ENCODE measurements around the gene GLOD5. TPM values are rescaled to one million over a fixed set of nuclear protein-coding genes. Genes with fewer than 3 reads are reported as not detected.

Gene GLOD5
- total RNA-seq, 1 donor from 2014 or later = not detected

DNA sequence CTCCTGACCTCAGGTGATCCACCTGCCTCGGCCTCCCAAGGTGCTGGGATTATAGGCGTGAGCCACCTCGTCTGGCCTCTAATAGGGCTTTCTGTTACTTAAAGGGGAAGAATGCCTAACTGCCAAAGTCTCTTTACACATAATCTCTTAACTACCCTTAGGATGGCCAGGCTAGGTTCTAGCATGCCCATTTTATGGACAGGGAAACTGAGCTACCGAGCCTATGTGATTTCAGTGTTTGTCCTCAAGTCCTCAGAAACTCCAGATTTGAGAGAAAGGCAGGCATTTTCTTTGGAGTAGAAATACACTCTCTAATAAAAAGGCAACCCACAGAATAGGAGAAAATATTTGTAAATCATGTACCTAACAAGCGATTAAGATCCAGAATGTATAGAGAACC is 12.4 kb upstream of the GLOD5 start:
- no peak for TF ChIP-seq EZH2phosphoT487 (IDR thresholded peaks at IDR 0.05)
- TF ChIP-seq EZH2 (IDR thresholded peaks at IDR 0.05) = no peak
- TF ChIP-seq, protein P1, sequence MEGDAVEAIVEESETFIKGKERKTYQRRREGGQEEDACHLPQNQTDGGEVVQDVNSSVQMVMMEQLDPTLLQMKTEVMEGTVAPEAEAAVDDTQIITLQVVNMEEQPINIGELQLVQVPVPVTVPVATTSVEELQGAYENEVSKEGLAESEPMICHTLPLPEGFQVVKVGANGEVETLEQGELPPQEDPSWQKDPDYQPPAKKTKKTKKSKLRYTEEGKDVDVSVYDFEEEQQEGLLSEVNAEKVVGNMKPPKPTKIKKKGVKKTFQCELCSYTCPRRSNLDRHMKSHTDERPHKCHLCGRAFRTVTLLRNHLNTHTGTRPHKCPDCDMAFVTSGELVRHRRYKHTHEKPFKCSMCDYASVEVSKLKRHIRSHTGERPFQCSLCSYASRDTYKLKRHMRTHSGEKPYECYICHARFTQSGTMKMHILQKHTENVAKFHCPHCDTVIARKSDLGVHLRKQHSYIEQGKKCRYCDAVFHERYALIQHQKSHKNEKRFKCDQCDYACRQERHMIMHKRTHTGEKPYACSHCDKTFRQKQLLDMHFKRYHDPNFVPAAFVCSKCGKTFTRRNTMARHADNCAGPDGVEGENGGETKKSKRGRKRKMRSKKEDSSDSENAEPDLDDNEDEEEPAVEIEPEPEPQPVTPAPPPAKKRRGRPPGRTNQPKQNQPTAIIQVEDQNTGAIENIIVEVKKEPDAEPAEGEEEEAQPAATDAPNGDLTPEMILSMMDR (IDR thresholded peaks at IDR 0.05) = no peak
- Histone ChIP-seq H3K36me3 (no peaks in the 10 kb centered on the region), H3K27ac (no peak overlapping the region), H3K4me1 (no peaks in the 10 kb centered on the region), H2AFZ (replicated peaks) (no peak overlapping the region), H3K9ac (no peak overlapping the region), H3K27me3 (no peaks in the 10 kb centered on the region), H3K9me3 (ENCODE audit: low read depth) (no peaks in the 10 kb centered on the region), H3K4me2 (no peak overlapping the region), H3F3A (ENCODE audit: low read depth) (no peaks in the 10 kb centered on the region), H3K79me2 (ENCODE audit: low read depth) (no peaks in the 10 kb centered on the region), H3K4me3 (no peak overlapping the region), H4K20me1 (ENCODE audit: low read depth) (no peaks in the 10 kb centered on the region)
- no peaks in the 10 kb centered on the region for H3K4me1 Mint-ChIP-seq
- peaks cover 3% of the 10 kb centered on the region for H3K27me3 Mint-ChIP-seq (ENCODE audit: insufficient read depth, low read depth)
- no peak overlapping the region for H3K27ac Mint-ChIP-seq
- H3K36me3 Mint-ChIP-seq = no peaks in the 10 kb centered on the region
- peaks cover 7% of the 10 kb centered on the region for H3K9me3 Mint-ChIP-seq
- no peak for DNase-seq (ENCODE audit: low spot score)
- no peak overlapping the region for H3K4me3 Mint-ChIP-seq

DNA sequence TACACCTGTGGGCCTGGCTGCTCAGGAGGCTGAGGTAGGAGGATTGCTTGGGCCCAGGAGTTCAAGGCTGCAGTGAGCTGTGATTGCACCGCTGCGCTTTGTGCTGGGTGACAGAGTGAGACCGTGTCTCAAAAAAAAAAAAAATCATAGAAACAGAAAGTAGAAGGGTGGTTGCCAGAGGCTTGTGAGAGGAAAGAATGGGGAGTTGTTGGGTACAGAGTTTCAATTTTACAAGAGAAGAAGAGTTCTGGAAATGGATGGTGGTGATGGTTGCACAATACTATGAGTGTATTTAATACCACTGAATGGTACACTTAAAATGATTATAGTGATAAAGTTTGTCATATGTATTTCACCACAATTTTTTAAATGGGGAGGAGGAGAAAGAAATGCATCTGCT is 10.2 kb upstream of the GLOD5 start:
- H4K20me1 ChIP-seq (ENCODE audit: low read depth) = no peaks in the 10 kb centered on the region
- Mint-ChIP-seq H3K4me3 (no peak overlapping the region), H3K36me3 (no peaks in the 10 kb centered on the region), H3K27me3 (ENCODE audit: insufficient read depth, low read depth) (peaks cover 3% of the 10 kb centered on the region), H3K4me1 (no peaks in the 10 kb centered on the region), H3K9me3 (peaks cover 10% of the 10 kb centered on the region), H3K27ac (no peak overlapping the region)
- no peak for TF ChIP-seq EZH2 (IDR thresholded peaks at IDR 0.05)
- no peak overlapping the region for H3K9ac ChIP-seq
- no peaks in the 10 kb centered on the region for H3K36me3 ChIP-seq
- H3K4me3 ChIP-seq = no peak overlapping the region
- no peaks in the 10 kb centered on the region for H3K27me3 ChIP-seq
- H3K79me2 ChIP-seq (ENCODE audit: low read depth) = no peaks in the 10 kb centered on the region
- no peak overlapping the region for H3K4me2 ChIP-seq
- H3K9me3 ChIP-seq (ENCODE audit: low read depth) = no peaks in the 10 kb centered on the region
- H2AFZ ChIP-seq (replicated peaks) = no peak overlapping the region
- H3F3A ChIP-seq (ENCODE audit: low read depth) = no peaks in the 10 kb centered on the region
- no peaks in the 10 kb centered on the region for H3K4me1 ChIP-seq
- no peak for DNase-seq (ENCODE audit: low spot score)
- no peak overlapping the region for H3K27ac ChIP-seq

DNA sequence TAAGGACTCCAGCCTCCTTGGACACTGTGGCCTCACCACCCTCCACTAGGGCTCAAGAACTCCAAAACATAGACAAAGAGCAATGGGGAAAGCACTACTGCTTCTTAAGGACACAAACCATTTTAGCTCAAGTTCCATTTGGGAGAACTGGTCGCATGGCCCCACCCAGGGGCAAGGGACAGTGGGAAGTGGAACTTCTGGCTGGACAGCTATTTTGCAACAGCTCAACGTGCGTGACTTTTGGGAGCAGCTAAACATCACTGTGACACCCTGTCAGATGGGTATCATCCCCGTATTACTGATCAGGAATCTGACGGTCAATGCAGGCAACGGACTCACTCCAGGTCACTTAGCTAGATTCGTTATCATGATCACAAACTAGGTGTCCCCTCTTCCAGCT is 9.0 kb upstream of the GLOD5 start:
- H3K4me2 ChIP-seq = no peak overlapping the region
- H3F3A ChIP-seq (ENCODE audit: low read depth) = no peaks in the 10 kb centered on the region
- H3K4me1 Mint-ChIP-seq = no peaks in the 10 kb centered on the region
- peaks cover 11% of the 10 kb centered on the region for H3K9me3 Mint-ChIP-seq
- no peak overlapping the region for H3K27ac ChIP-seq
- H3K9ac ChIP-seq = no peak overlapping the region
- no peaks in the 10 kb centered on the region for H3K9me3 ChIP-seq (ENCODE audit: low read depth)
- H3K27me3 Mint-ChIP-seq (ENCODE audit: insufficient read depth, low read depth) = peaks cover 5% of the 10 kb centered on the region
- no peak overlapping the region for H2AFZ ChIP-seq (replicated peaks)
- DNase-seq (ENCODE audit: low spot score) = no peak
- no peaks in the 10 kb centered on the region for H3K4me1 ChIP-seq
- no peak overlapping the region for H3K4me3 Mint-ChIP-seq
- no peak for TF ChIP-seq EZH2phosphoT487 (IDR thresholded peaks at IDR 0.05)
- TF ChIP-seq, protein P1 (IDR thresholded peaks at IDR 0.05) = no peak
- TF ChIP-seq EZH2 (IDR thresholded peaks at IDR 0.05) = no peak
- no peaks in the 10 kb centered on the region for H4K20me1 ChIP-seq (ENCODE audit: low read depth)
- H3K27ac Mint-ChIP-seq = no peak overlapping the region
- H3K36me3 Mint-ChIP-seq = no peaks in the 10 kb centered on the region
- H3K27me3 ChIP-seq = no peaks in the 10 kb centered on the region
- H3K4me3 ChIP-seq = no peak overlapping the region
- no peaks in the 10 kb centered on the region for H3K36me3 ChIP-seq
- H3K79me2 ChIP-seq (ENCODE audit: low read depth) = no peaks in the 10 kb centered on the region

DNA sequence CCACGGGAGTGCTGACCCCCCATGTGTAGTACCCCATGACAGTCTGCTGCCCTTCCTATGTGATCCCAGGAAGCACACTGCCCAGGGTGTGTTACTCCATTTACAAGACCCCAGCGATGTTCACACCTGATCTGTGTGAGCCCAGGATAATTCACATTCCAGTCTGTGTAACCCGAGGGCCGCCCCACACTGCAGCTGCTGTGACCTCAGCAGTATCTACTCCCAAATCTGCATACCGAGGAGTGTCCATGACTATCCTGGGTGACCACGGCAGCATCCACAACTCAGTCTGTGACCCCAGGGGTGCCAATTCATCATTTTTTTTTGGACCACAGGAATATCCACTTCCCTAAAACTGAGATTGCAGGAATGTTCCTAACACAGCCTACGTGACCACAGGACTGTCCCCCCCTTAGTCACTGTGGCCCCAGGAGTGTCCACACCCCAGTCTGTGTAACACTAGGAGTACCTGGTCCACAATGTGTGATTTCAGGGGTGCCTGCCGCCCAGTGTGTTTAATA is 7.8 kb upstream of the GLOD5 start:
- no peaks in the 10 kb centered on the region for H3K36me3 Mint-ChIP-seq
- Histone ChIP-seq H3K4me1 (no peaks in the 10 kb centered on the region), H3K4me2 (no peak overlapping the region), H4K20me1 (ENCODE audit: low read depth) (no peaks in the 10 kb centered on the region), H3K9me3 (ENCODE audit: low read depth) (no peaks in the 10 kb centered on the region), H3K27ac (no peak overlapping the region), H2AFZ (replicated peaks) (no peak overlapping the region), H3K27me3 (no peaks in the 10 kb centered on the region), H3F3A (ENCODE audit: low read depth) (no peaks in the 10 kb centered on the region), H3K79me2 (ENCODE audit: low read depth) (no peaks in the 10 kb centered on the region), H3K36me3 (no peaks in the 10 kb centered on the region), H3K4me3 (no peak overlapping the region), H3K9ac (no peak overlapping the region)
- H3K27ac Mint-ChIP-seq = no peak overlapping the region
- no peak for TF ChIP-seq EZH2phosphoT487 (IDR thresholded peaks at IDR 0.05)
- no peak for TF ChIP-seq EZH2 (IDR thresholded peaks at IDR 0.05)
- TF ChIP-seq, protein P1 (IDR thresholded peaks at IDR 0.05) = no peak
- peaks cover 11% of the 10 kb centered on the region for H3K9me3 Mint-ChIP-seq
- H3K4me3 Mint-ChIP-seq = no peak overlapping the region
- H3K4me1 Mint-ChIP-seq = no peaks in the 10 kb centered on the region
- no peak for DNase-seq (ENCODE audit: low spot score)
- peaks cover 2% of the 10 kb centered on the region for H3K27me3 Mint-ChIP-seq (ENCODE audit: insufficient read depth, low read depth)

Measured in neural progenitor cell (in vitro differentiated cells).